A673 (cell line): Measurements from ENCODE around the gene RHAG.

Source experiments
- CTCF ChIP-seq: fragments of 300-800, 200-600 bp; sonication (generic); conservative IDR thresholded peaks from 2 replicates; pipeline ENCODE4 v1.5.1; 2017; ENCODE audit warnings: low read depth, mild to moderate bottlenecking, antibody characterized with exemption, low read length, moderate library complexity, mixed read lengths
- EZH2 ChIP-seq: fragments of 200-600 bp; sonication (generic); IDR thresholded peaks from 2 replicates; pipeline ENCODE4 v1.6.1; 2017; ENCODE audit warnings: borderline replicate concordance, low read depth, mild to moderate bottlenecking, mixed read lengths, antibody characterized with exemption, low read length; ENCODE audit not compliant: poor library complexity, severe bottlenecking

GRCh38 chr6:49649988-49650387 lies 13.3 kb upstream of the RHAG start:
- TF ChIP-seq CTCF (no peak), EZH2 (no peak)
